ENCODE measurements around the gene CTNNBL1. TPM values are rescaled to one million over a fixed set of nuclear protein-coding genes. Genes with fewer than 3 reads are reported as not detected.

CTNNBL1 gene
- total RNA-seq, 2 experiments from 2014 or later, result 31.1 to 33.4 TPM

DNA sequence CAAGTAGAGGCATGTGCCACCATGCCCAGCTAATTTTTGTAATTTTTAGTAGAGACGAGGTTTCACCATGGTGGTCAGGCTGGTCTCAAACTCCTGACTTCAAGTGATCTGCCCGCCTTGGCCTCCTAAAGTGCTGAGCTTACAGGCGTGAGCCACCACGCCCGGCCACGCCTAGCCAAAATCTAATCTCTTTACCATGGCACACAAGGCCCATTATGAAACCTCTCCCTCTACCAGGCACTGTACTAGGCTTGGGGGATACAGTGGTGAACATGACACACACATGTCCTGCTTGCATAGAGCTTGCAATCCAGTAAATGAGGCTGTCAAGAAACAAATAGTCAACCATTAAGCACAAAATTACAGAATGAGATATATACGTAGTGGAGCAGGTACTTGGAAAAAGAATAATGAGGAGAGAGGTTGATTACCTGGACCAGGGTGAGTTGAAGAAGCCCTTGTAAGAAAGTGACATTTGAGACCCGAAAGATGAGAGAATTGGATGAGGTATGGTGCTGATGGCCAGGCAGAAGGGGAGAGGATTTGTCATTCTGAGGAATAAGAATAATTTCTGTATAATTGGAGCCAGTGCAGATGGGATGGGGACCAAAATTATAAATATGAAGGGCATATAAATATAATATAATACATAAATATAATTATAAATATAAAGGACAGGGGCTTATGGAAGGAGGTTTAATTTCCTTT, 1.2 kb upstream of the CTNNBL1 start:
- ATAC-seq (ENCODE audit: poor library complexity) (no peak), DNase-seq (no peak)
- intact Hi-C loops (cut with DNase I, micrococcal nuclease), result loop anchor here in 1 of 2 experiments (5.0 to 10.0 kb wide), 5 partner anchors 405 to 1628 kb away; partner anchors contain the start of genes MANBAL, MROH8, RALGAPB and RPN2
- peaks cover 9 to 16% of the 10 kb centered on the region in 2 experiments for H3K27me3 ChIP-seq (ENCODE audit: control insufficient read depth in 1 of 2, insufficient read depth in 2 of 2, low read length in 2 of 2)
- peak overlapping the region; percentile 96 for H3K4me3 Mint-ChIP-seq
- H3K36me3 Mint-ChIP-seq (ENCODE audit: low read depth), result peaks cover 22% of the 10 kb centered on the region
- no peak overlapping the region for H3K4me3 ChIP-seq (ENCODE audit: low read length)
- peaks cover 9% of the 10 kb centered on the region for H3K27me3 Mint-ChIP-seq
- CTCF ChIA-PET, result no interaction called here
- H3K27ac Mint-ChIP-seq, result peak overlapping the region; percentile 91
- peaks cover 15% of the 10 kb centered on the region for H3K4me1 ChIP-seq (ENCODE audit: insufficient read depth, low read length)
- H3K9me3 ChIP-seq (ENCODE audit: control insufficient read depth in 1 of 2, insufficient read depth in 1 of 2, low read length in 2 of 2), result no peaks in the 10 kb centered on the region
- no peaks in the 10 kb centered on the region for H3K36me3 ChIP-seq (ENCODE audit: insufficient read depth, low read length)
- H3K9me3 Mint-ChIP-seq, result no peaks in the 10 kb centered on the region
- POLR2A ChIA-PET, result no interaction called here
- no peak overlapping the region for H3K27ac ChIP-seq (ENCODE audit: low read depth in 1 of 2, low read length in 2 of 2)
- TF ChIP-seq, protein P1, sequence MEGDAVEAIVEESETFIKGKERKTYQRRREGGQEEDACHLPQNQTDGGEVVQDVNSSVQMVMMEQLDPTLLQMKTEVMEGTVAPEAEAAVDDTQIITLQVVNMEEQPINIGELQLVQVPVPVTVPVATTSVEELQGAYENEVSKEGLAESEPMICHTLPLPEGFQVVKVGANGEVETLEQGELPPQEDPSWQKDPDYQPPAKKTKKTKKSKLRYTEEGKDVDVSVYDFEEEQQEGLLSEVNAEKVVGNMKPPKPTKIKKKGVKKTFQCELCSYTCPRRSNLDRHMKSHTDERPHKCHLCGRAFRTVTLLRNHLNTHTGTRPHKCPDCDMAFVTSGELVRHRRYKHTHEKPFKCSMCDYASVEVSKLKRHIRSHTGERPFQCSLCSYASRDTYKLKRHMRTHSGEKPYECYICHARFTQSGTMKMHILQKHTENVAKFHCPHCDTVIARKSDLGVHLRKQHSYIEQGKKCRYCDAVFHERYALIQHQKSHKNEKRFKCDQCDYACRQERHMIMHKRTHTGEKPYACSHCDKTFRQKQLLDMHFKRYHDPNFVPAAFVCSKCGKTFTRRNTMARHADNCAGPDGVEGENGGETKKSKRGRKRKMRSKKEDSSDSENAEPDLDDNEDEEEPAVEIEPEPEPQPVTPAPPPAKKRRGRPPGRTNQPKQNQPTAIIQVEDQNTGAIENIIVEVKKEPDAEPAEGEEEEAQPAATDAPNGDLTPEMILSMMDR (IDR thresholded peaks at IDR 0.05), result no peak
- peaks cover 39% of the 10 kb centered on the region for H3K4me1 Mint-ChIP-seq (ENCODE audit: low read depth)

DNA sequence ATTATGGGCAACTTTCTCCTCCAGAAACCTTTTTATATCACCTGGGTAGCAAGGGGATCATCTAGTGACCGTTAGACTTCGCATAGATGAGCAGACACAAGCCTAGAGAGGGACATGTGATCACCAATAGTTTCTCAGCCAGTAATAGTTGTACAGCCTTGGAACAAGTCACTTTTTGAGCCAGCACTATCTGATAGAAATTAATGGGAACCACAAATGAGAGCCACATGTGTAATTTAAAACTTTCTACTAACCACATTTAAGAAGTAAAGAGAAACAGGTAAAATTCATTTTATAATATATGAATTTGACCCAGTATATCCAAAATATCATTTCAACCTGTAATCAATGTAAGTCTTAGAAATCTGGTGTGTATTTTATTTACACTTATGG, 592 bp upstream of the CTNNBL1 start:
- TF ChIP-seq, protein P1 (IDR thresholded peaks at IDR 0.05), result no peak
- Mint-ChIP-seq H3K9me3 (no peaks in the 10 kb centered on the region), H3K4me1 (ENCODE audit: low read depth) (peaks cover 45% of the 10 kb centered on the region), H3K36me3 (ENCODE audit: low read depth) (peaks cover 25% of the 10 kb centered on the region), H3K27ac (peak overlapping the region; percentile 91), H3K27me3 (peaks cover 9% of the 10 kb centered on the region), H3K4me3 (peak overlapping the region; percentile 96)
- DNase-seq (peak in 1 of 14 experiments; percentile 6), ATAC-seq (ENCODE audit: poor library complexity) (no peak)
- ChIA-PET POLR2A (no interaction called here), CTCF (no interaction called here)
- H3K36me3 ChIP-seq (ENCODE audit: insufficient read depth, low read length), result no peaks in the 10 kb centered on the region
- no peak overlapping the region for H3K27ac ChIP-seq (ENCODE audit: low read depth in 1 of 2, low read length in 2 of 2)
- intact Hi-C loops (cut with DNase I, micrococcal nuclease), result loop anchor here in 1 of 2 experiments (5.0 to 10.0 kb wide), 5 partner anchors 406 to 1628 kb away; partner anchors contain the start of genes MANBAL, MROH8, RALGAPB and RPN2
- peaks cover 9 to 16% of the 10 kb centered on the region in 2 experiments for H3K27me3 ChIP-seq (ENCODE audit: control insufficient read depth in 1 of 2, insufficient read depth in 2 of 2, low read length in 2 of 2)
- peaks cover 15% of the 10 kb centered on the region for H3K4me1 ChIP-seq (ENCODE audit: insufficient read depth, low read length)
- peak overlapping the region; percentile 98 for H3K4me3 ChIP-seq (ENCODE audit: low read length)
- no peaks in the 10 kb centered on the region for H3K9me3 ChIP-seq (ENCODE audit: control insufficient read depth in 1 of 2, insufficient read depth in 1 of 2, low read length in 2 of 2)

DNA sequence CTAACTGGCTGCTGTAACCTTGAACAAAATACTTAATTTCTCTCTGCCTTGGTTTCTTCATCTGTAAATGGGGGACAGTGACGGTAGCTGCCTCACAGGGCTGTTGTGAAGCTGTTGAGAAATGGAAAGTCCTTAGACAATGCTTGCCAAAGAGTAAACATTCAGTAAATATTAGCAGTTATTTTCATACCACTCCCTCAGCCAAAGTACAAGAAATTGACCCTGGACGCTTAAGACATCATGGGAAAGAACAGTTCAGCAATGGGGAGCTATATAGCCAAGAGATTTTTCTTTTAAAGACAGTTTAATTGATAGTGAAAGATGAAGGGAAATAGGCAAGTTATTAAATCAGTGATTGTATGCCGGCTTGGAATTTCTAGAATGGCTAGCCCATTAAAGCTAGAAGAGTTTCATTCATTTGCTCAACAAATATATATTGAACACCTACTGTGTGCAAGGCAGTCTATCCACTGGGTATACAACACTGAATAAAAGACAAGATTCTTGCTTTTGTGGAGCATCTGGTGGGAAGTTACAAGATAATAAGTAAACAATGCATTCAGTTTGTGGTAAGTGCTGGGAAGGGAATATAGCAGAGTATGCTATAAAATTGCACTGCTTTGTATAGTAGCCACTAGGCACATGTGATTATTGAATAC, 2.0 kb downstream of the CTNNBL1 start:
- ChIA-PET CTCF (no interaction called here), POLR2A (no interaction called here)
- H3K27ac Mint-ChIP-seq, result no peak overlapping the region
- TF ChIP-seq, protein P1 (IDR thresholded peaks at IDR 0.05), result no peak
- ATAC-seq (ENCODE audit: poor library complexity) (no peak), DNase-seq (no peak)
- Histone ChIP-seq H3K4me1 (ENCODE audit: insufficient read depth, low read length) (peaks cover 15% of the 10 kb centered on the region), H3K4me3 (ENCODE audit: low read length) (no peak overlapping the region), H3K9me3 (ENCODE audit: control insufficient read depth in 1 of 2, insufficient read depth in 1 of 2, low read length in 2 of 2) (no peaks in the 10 kb centered on the region), H3K27ac (ENCODE audit: low read depth in 1 of 2, low read length in 2 of 2) (no peak overlapping the region), H3K36me3 (ENCODE audit: insufficient read depth, low read length) (no peaks in the 10 kb centered on the region), H3K27me3 (ENCODE audit: control insufficient read depth in 1 of 2, insufficient read depth in 2 of 2, low read length in 2 of 2) (peaks cover 0 to 2% of the 10 kb centered on the region in 2 experiments)
- H3K4me1 Mint-ChIP-seq (ENCODE audit: low read depth), result peaks cover 55% of the 10 kb centered on the region
- H3K36me3 Mint-ChIP-seq (ENCODE audit: low read depth), result peaks cover 35% of the 10 kb centered on the region
- peaks cover 3% of the 10 kb centered on the region for H3K27me3 Mint-ChIP-seq
- intact Hi-C loops (cut with DNase I, micrococcal nuclease), result loop anchor here in 1 of 2 experiments (2.0 to 10.0 kb wide), 4 partner anchors 167 to 1631 kb away; partner anchors contain the start of genes RPRD1B and TTI1
- no peaks in the 10 kb centered on the region for H3K9me3 Mint-ChIP-seq
- peak overlapping the region; percentile 64 for H3K4me3 Mint-ChIP-seq

Measured in CD4-positive, alpha-beta T cell (primary cell).